Measurements from ENCODE around the gene PALB2.
A peak's percentile ranks its signal among the peaks of the same experiment; 100 is the strongest.

The PALB2 gene

GRCh38 chr16:23640931-23641765, at the start of gene PALB2, which contains the start of gene DCTN5:
TSS of gene PALB2 (minus strand) at chr16:23641310. CDS start at chr16:23641157, 153 bp downstream.
TSS of gene DCTN5 (plus strand) at chr16:23641466. CDS start at chr16:23641543, 77 bp downstream.
- peak; percentile 87 for DNase-seq

GRCh38 chr16:23689442-23690187, 48.5 kb upstream of the PALB2 start:
- no peak for DNase-seq

- DNase-seq, result no peak
Measured at GRCh38 chr16:23687034-23687808, 46.1 kb upstream of the PALB2 start.

GRCh38 chr16:23683487-23683886, 42.4 kb upstream of the PALB2 start:
- no peak for DNase-seq

- DNase-seq, result no peak
Measured at GRCh38 chr16:23682181-23682580, 41.1 kb upstream of the PALB2 start.

- no peak for DNase-seq
Measured at GRCh38 chr16:23679986-23680336, 38.9 kb upstream of the PALB2 start.

- DNase-seq, result peak; percentile 2
Measured at GRCh38 chr16:23679274-23679985, 38.3 kb upstream of the PALB2 start.

- peak; percentile 62 for DNase-seq
Measured at GRCh38 chr16:23678430-23679273, 37.5 kb upstream of the PALB2 start, which contains the start of gene PLK1. TSS of gene PLK1 (plus strand) at chr16:23678889. CDS start at chr16:23678933, 44 bp downstream.

- DNase-seq, result no peak
Measured at GRCh38 chr16:23676924-23677480, 35.9 kb upstream of the PALB2 start.

- DNase-seq, result no peak
Measured at GRCh38 chr16:23673971-23674614, 33.0 kb upstream of the PALB2 start.

GRCh38 chr16:23670137-23670776, 29.1 kb upstream of the PALB2 start:
- peak; percentile 8 for DNase-seq

GRCh38 chr16:23668873-23669272, 27.8 kb upstream of the PALB2 start:
- DNase-seq, result no peak

GRCh38 chr16:23668225-23668624, 27.1 kb upstream of the PALB2 start:
- DNase-seq, result no peak

GRCh38 chr16:23667355-23667659, 26.2 kb upstream of the PALB2 start:
- no peak for DNase-seq

- no peak for DNase-seq
Measured at GRCh38 chr16:23666571-23667354, 25.7 kb upstream of the PALB2 start.

GRCh38 chr16:23663918-23664317, 22.8 kb upstream of the PALB2 start:
- DNase-seq, result no peak

GRCh38 chr16:23651943-23652468, 10.9 kb upstream of the PALB2 start:
- no peak for DNase-seq

- no peak for DNase-seq
Measured at GRCh38 chr16:23650674-23651416, 9.7 kb upstream of the PALB2 start.

Measured in CD4-positive, alpha-beta T cell treated with Interleukin-4 for 4 hours (primary cell).